Measurements from ENCODE around the gene RALGDS. TPM values are rescaled to one million over a fixed set of nuclear protein-coding genes. Genes with fewer than 3 reads are reported as not detected.

RALGDS gene
- total RNA-seq, 4 donors from 2014 or later = 53.4 to 71.1 (median 55.3) TPM

- Histone ChIP-seq H3K27me3 (no peaks in the 10 kb centered on the region), H3K36me3 (peaks cover 38 to 100% (median 68%) of the 10 kb centered on the region in 3 donors), H3K4me3 (no peak overlapping the region), H3K9me3 (no peaks in the 10 kb centered on the region), H3K4me1 (no peaks in the 10 kb centered on the region), H3K27ac (peak overlapping the region in 1 of 4 donors; percentile 25)
- TF ChIP-seq, protein P1, sequence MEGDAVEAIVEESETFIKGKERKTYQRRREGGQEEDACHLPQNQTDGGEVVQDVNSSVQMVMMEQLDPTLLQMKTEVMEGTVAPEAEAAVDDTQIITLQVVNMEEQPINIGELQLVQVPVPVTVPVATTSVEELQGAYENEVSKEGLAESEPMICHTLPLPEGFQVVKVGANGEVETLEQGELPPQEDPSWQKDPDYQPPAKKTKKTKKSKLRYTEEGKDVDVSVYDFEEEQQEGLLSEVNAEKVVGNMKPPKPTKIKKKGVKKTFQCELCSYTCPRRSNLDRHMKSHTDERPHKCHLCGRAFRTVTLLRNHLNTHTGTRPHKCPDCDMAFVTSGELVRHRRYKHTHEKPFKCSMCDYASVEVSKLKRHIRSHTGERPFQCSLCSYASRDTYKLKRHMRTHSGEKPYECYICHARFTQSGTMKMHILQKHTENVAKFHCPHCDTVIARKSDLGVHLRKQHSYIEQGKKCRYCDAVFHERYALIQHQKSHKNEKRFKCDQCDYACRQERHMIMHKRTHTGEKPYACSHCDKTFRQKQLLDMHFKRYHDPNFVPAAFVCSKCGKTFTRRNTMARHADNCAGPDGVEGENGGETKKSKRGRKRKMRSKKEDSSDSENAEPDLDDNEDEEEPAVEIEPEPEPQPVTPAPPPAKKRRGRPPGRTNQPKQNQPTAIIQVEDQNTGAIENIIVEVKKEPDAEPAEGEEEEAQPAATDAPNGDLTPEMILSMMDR (IDR thresholded peaks at IDR 0.05) = peak in 5 of 6 experiments; percentile 33 to 62 (median 38)
- no peak for TF ChIP-seq POLR2A (IDR thresholded peaks at IDR 0.05)
- no peak for DNase-seq
- 45 to 46% methylated on average over 3 to 4 of the region's 5 CpGs for WGBS, 2 donors
- intact Hi-C loops (cut with DNase I) = no loop called here
Measured at GRCh38 chr9:133048595-133048994, 72.4 kb downstream of the RALGDS start.

Small RNA genes within 50 kb of the gene (small RNA-seq; reads per million reads assigned to genes)
- 0 to 0.14 (median 0) reads per million in 4 donors for gene MIR6877

Other genes with a start within 250 kb of the RALGDS start
- 1 to 10 TPM in 1 of 4 donors, under 1 TPM in 2, not detected in 1; 0.38 to 1.1 (median 0.48) TPM for gene AK8, start 243.0 kb downstream of the RALGDS start, total RNA-seq
- 1 to 10 TPM; 2.0 to 6.2 (median 3.9) TPM for gene SPACA9, start 242.3 kb downstream of the RALGDS start, total RNA-seq
- gene TSC1, start 176.6 kb downstream of the RALGDS start, total RNA-seq = 10 to 100 TPM; 18.8 to 38.7 (median 25.7) TPM
- gene GFI1B, start 142.5 kb downstream of the RALGDS start, total RNA-seq = under 1 TPM in 1 of 4 donors, not detected in 3; 0.57 TPM
- 10 to 100 TPM; 48.2 to 55.3 (median 48.9) TPM for gene GTF3C5, start 90.2 kb downstream of the RALGDS start, total RNA-seq
- gene CEL, start 59.3 kb downstream of the RALGDS start, total RNA-seq = 1 to 10 TPM; 1.9 to 7.6 (median 3.5) TPM
- 1 to 10 TPM; 3.0 to 8.8 (median 3.8) TPM for gene GBGT1, start 42.7 kb upstream of the RALGDS start, total RNA-seq
- not detected for gene OBP2B, start 88.0 kb upstream of the RALGDS start, total RNA-seq
- 10 to 100 TPM in 2 of 4 donors, 1 to 10 TPM in 2; 3.4 to 48.8 (median 8.2) TPM for gene ABO, start 154.0 kb upstream of the RALGDS start, total RNA-seq
- 10 to 100 TPM; 14.5 to 28.6 (median 22.0) TPM for gene SURF6, start 214.9 kb upstream of the RALGDS start, total RNA-seq
- 10 to 100 TPM; 10.8 to 22.5 (median 15.9) TPM for gene MED22, start 226.9 kb upstream of the RALGDS start, total RNA-seq
- gene RPL7A, start 227.0 kb upstream of the RALGDS start, total RNA-seq = 1,000 to 10,000 TPM; 1,828 to 2,553 (median 2,363) TPM
- 10 to 100 TPM; 18.2 to 44.7 (median 32.0) TPM for gene SURF1, start 235.2 kb upstream of the RALGDS start, total RNA-seq
- 10 to 100 TPM; 30.1 to 36.8 (median 33.6) TPM for gene SURF2, start 235.3 kb upstream of the RALGDS start, total RNA-seq

All from esophagus squamous epithelium (tissue), 5 donors.